Renal pelvis (tissue), 4 donors: ENCODE measurements around the gene CFAP97. TPM values are rescaled to one million over a fixed set of nuclear protein-coding genes. Genes with fewer than 3 reads are reported as not detected.
"Not testable (repeated sequence)": the region's sequence is repeated elsewhere in the genome, so short reads cannot be mapped to it uniquely, and the experiment has no call there.

Experiments
- DNase-seq: peaks from one replicate; pipeline ENCODE4 v3.0.0-alpha.2; 2013
- polyA plus RNA-seq, 3 donors: library from polyadenylated mRNA; unstranded; fragments of 120-200 nt; gene quantifications; one replicate each; pipeline ENCODE4 v1.2.1, GENCODE V29; 2013; ENCODE audit not compliant: insufficient read length in 3 of 3

Gene CFAP97
- polyA plus RNA-seq, 3 donors: 39.6 to 48.8 (median 45.3) TPM

GRCh38 chr4:185149392-185149791 is 54.4 kb downstream of the CFAP97 start:
- DNase-seq: no peak

GRCh38 chr4:185145572-185145971 is 58.2 kb downstream of the CFAP97 start:
- DNase-seq: no peak

GRCh38 chr4:185144601-185145240 is 59.1 kb downstream of the CFAP97 start:
- no peak for DNase-seq

DNA sequence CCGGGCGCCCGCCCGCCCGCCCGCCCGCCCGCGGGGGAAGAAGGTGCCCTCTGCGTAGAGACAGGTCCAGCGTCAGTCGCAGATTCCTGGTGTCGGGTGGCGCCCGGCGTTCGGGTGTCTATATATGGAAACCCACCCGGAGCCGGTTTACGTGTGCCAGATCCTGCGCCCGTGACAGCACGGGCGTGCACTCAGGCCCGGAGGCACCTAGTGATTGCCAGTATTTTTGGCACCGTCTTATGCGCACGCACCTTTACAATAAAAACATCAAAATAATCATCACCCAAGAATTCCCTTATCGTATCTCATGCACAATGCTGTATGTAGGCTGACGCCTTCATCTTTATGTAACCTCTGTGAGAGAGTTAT is 60.2 kb downstream of the CFAP97 start:
- DNase-seq: peak; percentile 29

DNA sequence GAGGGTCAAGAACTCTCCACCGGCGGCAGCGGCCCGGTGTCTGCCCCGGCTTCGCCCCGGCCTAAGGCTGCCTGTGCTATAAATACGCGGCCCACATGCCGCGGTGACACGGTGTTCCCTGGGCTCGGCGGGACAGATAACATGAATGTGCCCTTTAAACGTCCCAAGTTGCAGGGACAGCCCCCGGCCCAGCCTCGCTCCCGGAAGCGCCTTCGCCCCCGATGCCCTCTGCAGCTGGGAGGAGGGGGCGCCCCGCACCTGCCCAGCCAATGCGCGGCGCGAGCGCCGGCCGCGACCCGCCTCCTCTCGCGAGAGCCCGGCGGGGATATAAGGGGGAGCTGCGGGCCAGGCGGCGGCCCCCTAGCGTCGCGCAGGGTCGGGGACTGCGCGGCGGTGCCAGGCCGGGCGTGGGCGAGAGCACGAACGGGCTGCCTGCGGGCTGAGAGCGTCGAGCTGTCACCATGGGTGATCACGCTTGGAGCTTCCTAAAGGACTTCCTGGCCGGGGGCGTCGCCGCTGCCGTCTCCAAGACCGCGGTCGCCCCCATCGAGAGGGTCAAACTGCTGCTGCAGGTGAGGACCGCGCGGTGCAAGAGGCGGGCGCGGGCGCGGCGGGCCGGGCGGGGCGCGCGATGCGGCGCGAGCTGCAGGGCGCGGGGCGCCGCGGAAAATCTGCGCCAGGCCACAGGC is 60.7 kb downstream of the CFAP97 start, which contains the start of gene SLC25A4:
SLC25A4 (plus strand) TSS at position 355 of the 689 bp plus-strand sequence; CDS start at position 462, 107 bp downstream.
- DNase-seq: peak; percentile 87

GRCh38 chr4:185142564-185142911 is 61.3 kb downstream of the CFAP97 start:
- DNase-seq: no peak

DNA sequence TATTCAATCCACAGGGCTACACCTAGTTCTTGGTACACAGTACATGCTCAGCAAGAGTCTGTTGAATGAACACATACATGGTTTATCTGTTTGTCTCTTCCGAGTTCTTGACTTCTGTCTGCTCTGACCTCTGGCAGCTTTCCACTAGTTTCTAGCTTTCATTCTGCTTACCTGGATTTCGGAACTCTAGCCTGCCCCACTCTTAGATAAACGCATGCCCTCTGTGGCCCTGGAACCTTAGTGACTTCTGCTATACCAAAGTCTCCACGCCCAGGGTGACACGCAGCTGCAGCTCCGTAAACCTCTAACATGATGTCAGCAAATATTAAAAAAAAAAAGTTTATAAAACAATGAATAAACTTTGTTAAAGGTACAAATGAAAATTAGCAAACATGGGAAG is 62.0 kb downstream of the CFAP97 start:
- DNase-seq: no peak

DNA sequence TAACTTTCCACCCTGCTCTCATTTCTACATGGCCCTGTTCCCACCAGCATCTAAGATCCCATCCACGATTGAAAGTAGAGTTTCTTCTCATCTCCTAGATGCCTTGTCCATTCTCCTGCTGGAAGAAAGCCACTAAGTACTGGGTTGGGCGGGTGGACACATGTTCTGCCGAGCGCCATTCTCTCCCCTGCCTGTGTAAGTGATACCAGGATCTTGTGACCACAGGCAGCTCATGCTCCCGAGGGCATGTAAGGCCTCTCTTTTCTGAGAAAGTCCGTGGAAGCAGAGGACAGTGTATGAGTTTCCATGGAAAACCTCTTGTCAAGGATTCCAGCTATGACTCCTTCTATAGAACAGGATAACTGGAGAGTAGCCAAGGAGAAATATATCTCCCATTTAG is 64.1 kb downstream of the CFAP97 start:
- no peak for DNase-seq

- no peak for DNase-seq
Observed at GRCh38 chr4:185138161-185138560, 65.6 kb downstream of the CFAP97 start.

DNA sequence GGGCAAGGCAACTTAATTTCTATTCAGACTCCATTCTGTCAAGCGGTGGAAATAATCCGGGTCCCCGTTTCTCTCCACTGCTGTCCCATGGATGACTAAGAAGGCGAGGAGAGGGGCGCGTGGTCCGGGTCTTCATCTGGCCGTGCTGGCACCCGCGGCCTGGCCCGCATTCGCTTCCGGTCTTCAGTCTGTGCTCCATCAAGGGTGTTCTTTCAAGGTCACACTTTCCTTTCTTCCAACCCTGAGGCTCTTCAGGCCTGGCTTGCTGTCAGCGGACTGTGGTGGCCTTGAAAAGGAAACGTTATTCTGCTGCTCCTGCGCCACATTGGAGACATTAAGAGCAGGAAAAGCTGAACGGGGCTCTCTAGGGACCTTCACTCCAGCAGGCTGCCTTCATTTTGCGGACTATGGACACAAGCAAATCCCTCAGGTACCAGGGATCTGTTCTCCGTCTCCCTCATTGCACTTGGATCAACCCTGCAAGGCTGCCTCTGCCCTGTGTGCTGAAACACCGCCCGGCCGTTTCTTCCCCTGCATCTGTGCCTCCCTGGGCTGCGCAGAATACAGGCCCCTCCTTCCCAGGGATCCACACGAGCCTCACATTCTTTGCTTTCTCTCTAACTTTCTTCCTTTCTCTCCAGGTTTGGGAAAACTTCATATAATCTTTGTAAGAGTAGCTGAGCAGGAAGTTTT is 66.4 kb downstream of the CFAP97 start:
- DNase-seq: no peak

DNA sequence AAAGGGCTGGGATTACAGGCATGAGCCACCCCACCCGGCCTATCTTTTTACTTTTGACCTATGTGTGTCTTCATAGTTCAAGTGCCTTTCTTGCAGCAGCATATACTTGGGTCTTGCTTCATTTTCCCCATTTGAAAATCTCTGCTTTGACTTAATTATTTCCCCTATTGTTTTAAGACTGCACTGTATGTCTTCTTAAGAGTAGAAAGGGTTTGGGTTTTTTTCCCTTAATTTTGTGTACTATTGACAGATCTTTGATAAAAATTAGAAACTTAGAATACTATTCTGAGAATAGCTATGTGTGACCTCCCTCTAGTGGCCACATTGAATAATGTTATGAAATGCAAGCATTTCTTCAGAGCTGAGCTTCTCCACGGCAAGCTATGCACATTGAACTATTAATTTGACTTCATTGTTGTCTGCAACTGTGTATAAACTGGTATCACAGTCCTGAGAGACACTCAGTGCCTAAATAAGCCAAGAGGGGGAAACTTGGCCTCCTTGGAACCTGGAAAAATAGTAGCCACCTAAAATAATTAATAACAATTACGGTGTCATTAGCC is 69.4 kb downstream of the CFAP97 start:
- DNase-seq: peak; percentile 41

DNA sequence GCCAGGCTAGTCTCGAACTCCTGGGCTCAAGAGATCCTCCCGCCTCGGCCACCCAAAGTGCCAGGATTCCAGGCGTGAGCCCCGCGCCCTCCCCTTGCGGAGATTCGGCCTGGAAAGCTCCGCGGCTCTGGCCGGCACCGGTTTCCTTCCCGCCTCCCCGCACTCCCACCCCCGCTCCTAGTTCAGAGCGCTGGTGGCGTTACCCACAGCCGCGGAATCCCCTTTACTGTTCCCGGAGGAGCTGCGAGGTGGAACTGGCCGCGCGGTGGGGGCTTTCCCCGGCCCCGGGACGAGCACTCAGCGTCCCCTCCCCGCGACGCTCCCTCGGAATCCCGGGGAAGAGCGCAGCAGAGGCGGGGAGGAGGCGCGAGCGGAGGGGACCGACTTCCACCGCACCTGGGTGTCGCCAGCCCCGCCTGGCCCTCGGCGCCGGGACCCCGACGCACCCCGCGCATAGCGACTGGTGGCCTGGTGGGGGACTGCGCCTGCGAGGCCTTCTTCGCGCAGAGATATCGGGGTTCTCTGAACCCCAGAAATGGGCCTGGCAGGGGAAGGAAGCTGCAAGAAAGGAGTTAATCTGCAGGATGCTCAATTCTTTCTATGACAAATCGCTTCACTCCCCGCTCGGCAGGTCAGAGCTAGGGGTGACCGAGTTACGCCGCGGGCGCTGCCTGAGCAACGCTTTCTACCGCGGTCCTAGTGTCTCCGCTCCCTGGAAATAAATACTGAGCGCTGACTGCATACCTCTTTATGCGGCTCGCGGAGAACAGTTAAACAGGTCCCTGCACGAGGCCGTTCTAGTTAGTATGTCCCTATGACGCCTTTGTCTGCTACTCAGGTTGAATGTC is 75.3 kb downstream of the CFAP97 start:
- no peak for DNase-seq

DNA sequence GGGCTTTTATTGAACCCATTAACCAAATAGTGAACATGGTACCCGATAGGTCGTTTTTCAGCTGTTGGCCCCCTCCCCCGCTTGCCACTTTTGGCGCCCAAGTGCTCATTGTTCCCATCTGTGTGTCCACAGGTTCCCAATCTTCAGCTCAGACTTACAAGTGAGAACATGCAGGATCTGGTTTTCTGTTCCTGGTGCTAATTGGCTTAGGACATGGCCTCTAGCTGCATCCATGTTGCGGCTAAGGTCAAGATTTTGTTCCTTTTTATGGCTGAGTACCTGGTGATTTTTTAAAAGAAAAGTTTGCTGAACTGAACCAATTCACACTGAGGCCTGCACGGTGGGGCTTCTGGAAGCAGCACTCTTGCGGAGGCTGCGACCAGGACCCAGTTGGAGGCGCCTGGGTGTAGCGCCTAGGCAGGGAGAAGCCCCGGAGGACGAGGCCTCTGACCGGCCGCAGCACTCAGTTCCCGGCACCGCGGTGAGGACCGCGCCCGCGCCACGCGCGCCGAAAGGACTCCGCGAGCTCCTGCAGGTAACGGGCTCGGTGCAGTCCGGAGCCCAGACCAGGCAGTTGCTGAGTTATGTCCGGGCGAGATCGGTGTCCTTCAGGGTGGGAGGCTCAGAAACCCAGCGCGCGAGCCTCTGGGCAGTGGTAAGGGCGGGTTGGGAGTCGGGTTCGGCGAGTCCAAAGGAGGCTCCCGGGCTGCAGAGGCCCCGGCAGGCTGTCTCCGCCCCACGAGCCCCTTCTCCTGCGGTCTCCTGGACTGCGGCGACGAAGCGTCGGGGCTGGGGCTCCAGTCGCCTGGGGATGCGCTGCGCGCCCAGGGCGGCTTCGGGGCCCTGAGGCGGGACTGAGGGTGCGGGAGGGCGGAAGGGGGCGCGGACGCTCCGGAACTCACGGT is 76.5 kb downstream of the CFAP97 start:
- no peak for DNase-seq

- DNase-seq: no peak
Observed at GRCh38 chr4:185124006-185124405, 79.8 kb downstream of the CFAP97 start.

DNA sequence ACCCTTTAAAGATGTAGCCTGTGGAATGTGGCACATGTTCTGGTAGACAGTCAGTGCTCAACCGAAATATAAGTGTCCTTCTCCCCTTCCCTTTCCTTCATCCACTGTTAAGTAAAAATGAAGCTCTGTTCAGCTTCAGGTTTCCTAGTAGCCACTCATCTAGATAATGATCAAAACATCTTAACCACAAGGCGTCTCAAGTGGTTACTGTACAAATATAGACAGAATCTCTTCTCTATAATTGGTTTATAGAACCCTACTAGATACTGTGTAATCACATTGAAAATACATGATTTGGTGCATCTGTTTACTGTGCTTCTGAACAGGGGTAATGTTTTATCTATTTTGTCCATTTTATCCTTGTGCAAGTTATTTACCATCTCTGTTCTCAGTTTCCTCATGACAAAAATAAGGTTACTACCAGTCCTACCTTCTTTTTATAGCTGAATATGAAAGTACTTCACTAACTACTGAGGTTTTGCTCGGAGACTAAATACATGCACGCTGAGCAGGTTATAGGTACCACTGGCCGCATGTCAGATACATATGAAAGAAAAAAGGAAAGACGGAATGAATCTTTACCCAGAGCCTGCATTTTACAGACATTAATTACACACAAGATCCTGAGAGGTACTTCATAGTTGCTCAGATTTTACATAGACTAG is 81.0 kb downstream of the CFAP97 start:
- DNase-seq: no peak

- DNase-seq: no peak
Observed at GRCh38 chr4:185120631-185120946, 83.2 kb downstream of the CFAP97 start.

DNA sequence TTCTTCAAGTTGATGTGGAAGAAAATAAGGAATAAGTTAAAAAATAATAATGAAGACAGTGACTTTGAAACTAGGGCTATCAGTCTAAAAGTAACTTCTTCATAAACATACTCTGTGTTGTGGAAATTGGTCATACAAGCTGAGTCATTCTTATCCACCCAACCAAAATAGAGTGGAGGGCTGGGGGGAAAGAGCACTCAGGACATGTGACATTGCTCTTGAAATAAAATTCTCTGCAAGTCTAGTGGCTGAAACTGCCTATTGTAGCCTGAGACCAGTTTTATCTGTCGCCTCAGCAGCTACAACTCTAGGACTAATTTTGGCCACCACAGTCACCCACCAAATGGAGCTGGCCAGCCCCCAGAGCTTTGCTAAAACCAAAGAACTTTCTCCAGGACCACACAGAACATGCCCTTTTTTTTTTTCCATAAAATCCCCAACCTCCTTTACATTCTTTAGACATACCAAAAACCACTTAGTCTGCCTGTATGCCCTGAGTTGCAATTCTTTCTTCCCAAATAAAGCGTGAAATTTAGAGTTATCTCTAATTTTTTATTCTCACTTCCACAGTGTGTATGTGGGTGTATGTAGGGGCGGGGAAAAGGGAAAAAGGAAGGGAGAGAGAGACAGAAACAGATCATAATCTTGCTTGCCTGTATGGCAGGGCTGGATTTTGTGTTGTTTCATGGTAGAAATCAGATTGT is 83.7 kb downstream of the CFAP97 start:
- no peak for DNase-seq

GRCh38 chr4:185119467-185119866 is 84.3 kb downstream of the CFAP97 start:
- not testable (repeated sequence) for DNase-seq

GRCh38 chr4:185118876-185119275 is 84.9 kb downstream of the CFAP97 start:
- DNase-seq: no peak
